Activated CD4-positive, CD25-positive, alpha-beta regulatory T cell treated with anti-CD3 and anti-CD28 coated beads, Interleukin-2, amount 50 U/mL, for 16 hours (primary cell): ENCODE data around the gene RAX2.

ENCODE experiments used
- DNase-seq: peaks from one replicate; pipeline ENCODE4 v3.0.0-alpha.2; 2020; ENCODE audit warnings: low read depth, low spot score

Gene RAX2

DNA sequence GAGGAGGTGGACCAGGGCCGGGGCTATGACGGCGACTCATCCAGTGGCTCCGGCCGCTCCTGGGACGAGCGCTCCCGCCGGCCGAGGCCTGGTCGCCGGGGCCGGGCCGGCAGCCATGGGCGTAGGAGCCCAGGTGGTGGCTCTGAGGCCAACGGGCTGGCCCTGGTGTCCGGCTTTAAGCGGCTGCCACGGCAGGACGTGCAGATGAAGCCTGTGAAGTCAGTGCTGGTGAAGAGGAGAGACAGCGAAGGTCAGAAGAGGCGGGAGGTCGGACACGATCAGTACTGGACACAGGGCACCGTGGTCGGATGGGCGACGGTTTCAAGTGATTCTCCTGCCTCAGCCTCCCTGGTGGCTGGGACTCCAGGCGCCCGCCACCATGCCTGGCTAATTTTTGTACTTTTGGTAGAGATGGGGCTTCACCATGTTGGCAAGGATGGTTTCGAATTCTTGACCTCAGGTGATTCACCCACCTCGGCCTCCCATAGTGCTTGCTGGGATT is 41.5 kb downstream of the RAX2 start:
- DNase-seq = no peak

GRCh38 chr19:3725640-3726310 is 46.3 kb downstream of the RAX2 start:
- DNase-seq = no peak

GRCh38 chr19:3725121-3725520 is 46.9 kb downstream of the RAX2 start:
- no peak for DNase-seq

DNA sequence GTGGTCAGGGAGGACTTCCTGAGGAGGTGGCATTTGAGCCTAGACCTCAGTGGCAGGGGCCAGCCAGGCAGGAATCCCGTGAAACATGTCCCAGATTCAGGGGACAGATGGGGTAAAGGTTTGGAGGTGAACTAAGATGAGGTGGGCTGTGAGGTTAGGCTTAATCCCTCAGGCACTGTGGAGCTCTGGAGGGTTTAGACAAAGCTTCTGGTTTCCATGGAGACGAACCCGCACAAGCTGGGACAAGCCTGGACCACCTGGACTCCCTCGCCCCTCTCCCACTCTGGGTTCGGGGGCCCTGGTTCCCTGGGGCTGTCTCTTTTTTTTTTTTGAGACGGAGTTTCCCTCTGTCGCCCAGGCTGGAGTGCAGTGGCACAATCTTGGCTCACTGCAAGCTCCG is 48.1 kb downstream of the RAX2 start:
- no peak for DNase-seq

DNA sequence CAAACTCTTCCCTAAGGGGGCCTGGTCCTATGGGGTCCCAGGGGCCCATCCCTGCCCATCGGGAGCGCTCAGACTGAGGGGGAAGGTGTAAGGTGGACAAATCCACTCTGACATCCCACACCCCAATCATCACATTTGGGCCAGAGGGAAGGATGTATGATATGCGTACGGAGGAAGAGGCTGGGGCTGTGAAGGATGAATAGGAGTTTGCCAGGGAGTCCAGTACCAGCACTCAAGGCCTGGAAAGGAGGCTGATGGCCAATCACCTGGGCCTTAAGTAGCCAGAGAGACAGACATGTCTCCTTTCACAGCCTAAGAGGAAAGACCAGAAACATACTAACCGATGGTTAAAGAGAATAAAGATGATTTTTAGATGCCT is 48.9 kb downstream of the RAX2 start:
- no peak for DNase-seq

DNA sequence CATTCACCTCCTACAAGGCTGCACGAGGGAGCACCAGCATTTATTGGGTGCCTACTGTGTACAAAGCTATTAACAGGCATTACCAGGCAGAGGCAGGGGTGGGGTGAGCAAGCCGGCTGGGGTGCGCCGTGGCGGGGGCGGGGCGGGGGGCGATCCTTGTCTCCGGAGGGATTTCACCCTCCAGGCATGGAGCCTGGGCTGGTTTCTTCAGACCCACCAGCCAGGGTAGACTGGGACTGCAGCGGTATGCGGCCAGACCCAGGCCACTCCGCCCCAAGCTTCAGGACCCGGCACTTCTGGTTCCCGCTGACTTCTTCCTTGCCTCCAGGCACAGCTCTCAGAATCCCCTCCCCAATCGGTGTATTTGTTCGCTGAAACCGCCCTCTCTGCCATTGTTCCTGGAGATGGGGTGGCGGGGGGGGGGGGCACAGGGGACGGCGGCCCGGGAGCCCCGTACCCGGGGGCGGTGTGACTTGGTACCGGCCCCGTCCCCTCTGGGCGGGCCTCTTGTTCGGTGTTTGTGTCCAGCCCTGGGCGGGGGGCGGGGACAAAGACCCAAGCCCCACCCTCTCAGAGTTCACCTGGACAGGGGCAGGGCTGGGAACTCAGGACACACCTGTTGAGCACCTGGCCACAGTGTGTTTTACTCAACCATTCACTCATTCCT is 49.5 kb downstream of the RAX2 start:
- DNase-seq = no peak

GRCh38 chr19:3721887-3722442 is 50.1 kb downstream of the RAX2 start:
- no peak for DNase-seq

DNA sequence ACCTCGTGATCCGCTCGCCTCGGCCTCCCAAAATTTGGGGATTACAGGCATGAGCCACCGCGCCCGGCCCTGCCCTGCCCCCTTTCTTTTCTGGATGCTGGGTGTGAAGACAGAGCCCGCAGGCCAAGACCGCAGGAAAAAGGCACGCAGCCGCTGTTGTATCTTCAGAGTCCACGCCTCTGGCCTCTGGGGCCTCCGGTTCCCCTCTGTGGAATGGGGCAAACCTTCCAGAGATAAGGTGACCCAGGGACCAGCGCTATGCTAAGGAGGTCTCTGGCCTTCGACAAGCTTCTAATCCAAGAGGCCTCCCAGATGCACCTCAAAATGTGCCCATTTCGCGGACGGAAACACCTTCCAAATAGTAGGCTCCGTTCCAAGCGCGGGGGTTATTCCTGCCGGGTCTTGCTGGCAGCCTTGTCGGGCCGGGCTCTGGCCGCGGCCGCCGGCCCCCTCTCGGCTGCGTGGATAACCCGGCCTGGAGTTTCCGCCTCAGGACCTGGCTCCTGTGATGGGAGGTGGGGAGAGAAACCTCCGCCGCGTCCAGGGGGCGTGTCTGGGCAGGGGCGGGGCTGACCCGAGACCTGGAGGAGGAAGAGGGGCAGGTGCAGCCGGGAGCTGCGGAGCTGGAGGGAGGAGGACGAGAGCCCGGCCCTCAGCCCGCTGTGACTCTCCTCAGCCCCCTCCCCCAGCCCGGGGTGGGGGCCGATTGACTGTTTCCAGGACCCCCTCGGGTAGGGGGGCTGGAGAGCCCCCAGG is 50.7 kb downstream of the RAX2 start:
- peak; percentile 70 for DNase-seq

- DNase-seq = no peak
Observed at GRCh38 chr19:3720349-3720917, 51.6 kb downstream of the RAX2 start.

- no peak for DNase-seq
Observed at GRCh38 chr19:3719868-3720267, 52.2 kb downstream of the RAX2 start.
